ENCODE results near the gene TTC16. TPM values are rescaled to one million over a fixed set of nuclear protein-coding genes. Genes with fewer than 3 reads are reported as not detected.

Gene TTC16
- total and polyA plus RNA-seq, 2 donors (not counting 1 experiment from before 2014, with no cell fraction given), result under 0.01 TPM; not detected in 1

- no peaks in the 10 kb centered on the region for H3K27me3 ChIP-seq (ENCODE audit: control insufficient read depth, insufficient read depth, low read length)
- H3K79me2 ChIP-seq (ENCODE audit: control insufficient read depth, insufficient read depth, low read length), result no peaks in the 10 kb centered on the region
- no peak overlapping the region for H3K27ac ChIP-seq (ENCODE audit: insufficient read depth, low read length)
- no peak overlapping the region for H3K4me2 ChIP-seq (ENCODE audit: extremely low read depth, insufficient read depth, low read length)
- no peak overlapping the region for H3K4me3 ChIP-seq (replicated peaks in 1 of 4; ENCODE audit: control extremely low read depth in 1 of 4, insufficient read depth in 1 of 4, low read depth in 3 of 4, low read length in 4 of 4)
- TF ChIP-seq EZH2 (IDR thresholded peaks at IDR 0.05; ENCODE audit: low read length, missing control alignments), result no peak
- TF ChIP-seq CTCF (conservative IDR thresholded peaks at IDR 0.05 in 1 of 2, IDR thresholded peaks at IDR 0.05 in 1 of 2; ENCODE audit: low read depth in 1 of 2, low read length in 2 of 2), result no peak
- DNase-seq (ENCODE audit: low read depth in 2 of 2), result no peak
- H3K4me1 ChIP-seq (ENCODE audit: control insufficient read depth, extremely low read depth, insufficient read depth, low read length), result no peaks in the 10 kb centered on the region
- no peak overlapping the region for H3K9ac ChIP-seq (ENCODE audit: insufficient read depth, low read length)
- H4K20me1 ChIP-seq (ENCODE audit: control insufficient read depth, extremely low read depth, insufficient read depth, low read length), result no peaks in the 10 kb centered on the region
- no peaks in the 10 kb centered on the region for H3K9me3 ChIP-seq (ENCODE audit: control insufficient read depth, insufficient read depth, low read depth, low read length)
- H2AFZ ChIP-seq (ENCODE audit: low read length), result no peak overlapping the region
- H3K36me3 ChIP-seq (ENCODE audit: control insufficient read depth, insufficient read depth, low read length), result no peaks in the 10 kb centered on the region
Measured at GRCh38 chr9:127700140-127700539, 15.7 kb upstream of the TTC16 start.

- H3K79me2 ChIP-seq (ENCODE audit: control insufficient read depth, insufficient read depth, low read length), result no peaks in the 10 kb centered on the region
- no peak for TF ChIP-seq EZH2 (IDR thresholded peaks at IDR 0.05; ENCODE audit: low read length, missing control alignments)
- no peak for TF ChIP-seq CTCF (conservative IDR thresholded peaks at IDR 0.05 in 1 of 2, IDR thresholded peaks at IDR 0.05 in 1 of 2; ENCODE audit: low read depth in 1 of 2, low read length in 2 of 2)
- H4K20me1 ChIP-seq (ENCODE audit: control insufficient read depth, extremely low read depth, insufficient read depth, low read length), result no peaks in the 10 kb centered on the region
- H3K36me3 ChIP-seq (ENCODE audit: control insufficient read depth, insufficient read depth, low read length), result no peaks in the 10 kb centered on the region
- no peak overlapping the region for H3K4me3 ChIP-seq (replicated peaks in 1 of 4; ENCODE audit: control extremely low read depth in 1 of 4, insufficient read depth in 1 of 4, low read depth in 3 of 4, low read length in 4 of 4)
- no peak overlapping the region for H3K4me2 ChIP-seq (ENCODE audit: extremely low read depth, insufficient read depth, low read length)
- H3K27ac ChIP-seq (ENCODE audit: insufficient read depth, low read length), result no peak overlapping the region
- no peaks in the 10 kb centered on the region for H3K27me3 ChIP-seq (ENCODE audit: control insufficient read depth, insufficient read depth, low read length)
- H3K9ac ChIP-seq (ENCODE audit: insufficient read depth, low read length), result no peak overlapping the region
- H3K4me1 ChIP-seq (ENCODE audit: control insufficient read depth, extremely low read depth, insufficient read depth, low read length), result no peaks in the 10 kb centered on the region
- DNase-seq (ENCODE audit: low read depth in 2 of 2), result no peak
- H2AFZ ChIP-seq (ENCODE audit: low read length), result no peak overlapping the region
- no peaks in the 10 kb centered on the region for H3K9me3 ChIP-seq (ENCODE audit: control insufficient read depth, insufficient read depth, low read depth, low read length)
Measured at GRCh38 chr9:127700594-127701255, 15.2 kb upstream of the TTC16 start.

GRCh38 chr9:127703289-127703946, 12.5 kb upstream of the TTC16 start:
- no peak overlapping the region for H3K27ac ChIP-seq (ENCODE audit: insufficient read depth, low read length)
- no peak overlapping the region for H2AFZ ChIP-seq (ENCODE audit: low read length)
- H3K9ac ChIP-seq (ENCODE audit: insufficient read depth, low read length), result no peak overlapping the region
- H3K4me3 ChIP-seq (replicated peaks in 1 of 4; ENCODE audit: control extremely low read depth in 1 of 4, insufficient read depth in 1 of 4, low read depth in 3 of 4, low read length in 4 of 4), result no peak overlapping the region
- H3K9me3 ChIP-seq (ENCODE audit: control insufficient read depth, insufficient read depth, low read depth, low read length), result no peaks in the 10 kb centered on the region
- H3K36me3 ChIP-seq (ENCODE audit: control insufficient read depth, insufficient read depth, low read length), result no peaks in the 10 kb centered on the region
- no peak for DNase-seq (ENCODE audit: low read depth in 2 of 2)
- TF ChIP-seq CTCF (conservative IDR thresholded peaks at IDR 0.05 in 1 of 2, IDR thresholded peaks at IDR 0.05 in 1 of 2; ENCODE audit: low read depth in 1 of 2, low read length in 2 of 2), result no peak
- TF ChIP-seq EZH2 (IDR thresholded peaks at IDR 0.05; ENCODE audit: low read length, missing control alignments), result no peak
- H3K4me2 ChIP-seq (ENCODE audit: extremely low read depth, insufficient read depth, low read length), result no peak overlapping the region
- no peaks in the 10 kb centered on the region for H3K4me1 ChIP-seq (ENCODE audit: control insufficient read depth, extremely low read depth, insufficient read depth, low read length)
- H3K27me3 ChIP-seq (ENCODE audit: control insufficient read depth, insufficient read depth, low read length), result no peaks in the 10 kb centered on the region
- no peaks in the 10 kb centered on the region for H3K79me2 ChIP-seq (ENCODE audit: control insufficient read depth, insufficient read depth, low read length)
- no peaks in the 10 kb centered on the region for H4K20me1 ChIP-seq (ENCODE audit: control insufficient read depth, extremely low read depth, insufficient read depth, low read length)

Measured in fibroblast of lung (primary cell).